ENCODE data around the gene PPP1R12C. TPM values are rescaled to one million over a fixed set of nuclear protein-coding genes. Genes with fewer than 3 reads are reported as not detected.
"Not testable (repeated sequence)": the region's sequence is repeated elsewhere in the genome, so short reads cannot be mapped to it uniquely, and the experiment has no call there.

PPP1R12C gene
- total RNA-seq, 1 experiment from 2014 or later: 18.0 TPM

GRCh38 chr19:55112246-55112776 is 5.1 kb downstream of the PPP1R12C start:
- DNase-seq (ENCODE audit: low spot score): no peak

DNA sequence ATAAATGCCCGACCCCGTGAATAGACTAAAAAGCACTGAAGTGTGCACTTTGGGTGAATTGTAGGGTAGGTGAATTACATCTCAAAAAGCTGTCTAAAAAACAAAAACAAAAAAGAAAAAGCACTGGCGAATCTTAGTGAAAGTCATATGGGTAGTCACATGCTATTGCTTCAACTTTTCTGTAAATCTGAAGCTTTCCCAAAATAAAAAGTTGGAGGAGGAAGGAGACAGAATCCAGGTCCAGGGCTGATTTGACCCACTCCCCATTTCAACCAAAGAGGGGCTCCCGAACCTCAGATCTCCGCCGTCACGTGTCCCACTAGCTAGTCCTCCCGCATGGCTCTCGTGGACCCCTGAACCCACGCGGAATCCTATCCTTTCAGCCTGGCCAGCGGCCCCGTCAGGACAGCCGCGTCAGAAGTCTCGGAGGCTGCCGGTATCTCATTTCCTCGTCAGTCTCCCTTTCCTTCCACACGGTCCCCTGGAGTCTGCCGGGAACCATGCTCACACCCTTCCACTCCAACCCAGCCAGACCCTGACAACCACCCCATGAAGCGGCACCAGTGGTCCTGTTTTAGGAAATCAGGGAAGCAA is 6.1 kb downstream of the PPP1R12C start:
- DNase-seq (ENCODE audit: low spot score): no peak

GRCh38 chr19:55109527-55110291 is 7.7 kb downstream of the PPP1R12C start:
- DNase-seq (ENCODE audit: low spot score): no peak

DNA sequence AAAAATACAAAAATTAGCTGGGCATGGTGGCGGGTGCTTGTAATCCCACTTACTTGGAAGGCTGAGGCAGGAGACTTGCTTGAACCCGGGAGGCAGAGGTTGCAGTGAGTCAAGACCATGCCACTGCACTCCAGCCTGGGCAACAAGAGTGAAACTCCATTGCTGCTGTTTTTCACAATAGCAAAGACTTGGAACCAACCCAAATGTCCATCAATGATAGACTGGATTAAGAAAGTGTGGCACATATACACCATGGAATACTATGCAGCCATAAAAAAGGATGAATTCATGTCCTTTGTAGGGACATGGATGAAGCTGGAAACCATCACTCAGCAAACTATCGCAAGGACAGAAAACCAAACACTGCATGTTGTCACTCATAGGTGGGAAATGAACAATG is 10.2 kb downstream of the PPP1R12C start:
- DNase-seq (ENCODE audit: low spot score): not testable (repeated sequence)

GRCh38 chr19:55106591-55106990 is 10.8 kb downstream of the PPP1R12C start:
- no peak for DNase-seq (ENCODE audit: low spot score)

DNA sequence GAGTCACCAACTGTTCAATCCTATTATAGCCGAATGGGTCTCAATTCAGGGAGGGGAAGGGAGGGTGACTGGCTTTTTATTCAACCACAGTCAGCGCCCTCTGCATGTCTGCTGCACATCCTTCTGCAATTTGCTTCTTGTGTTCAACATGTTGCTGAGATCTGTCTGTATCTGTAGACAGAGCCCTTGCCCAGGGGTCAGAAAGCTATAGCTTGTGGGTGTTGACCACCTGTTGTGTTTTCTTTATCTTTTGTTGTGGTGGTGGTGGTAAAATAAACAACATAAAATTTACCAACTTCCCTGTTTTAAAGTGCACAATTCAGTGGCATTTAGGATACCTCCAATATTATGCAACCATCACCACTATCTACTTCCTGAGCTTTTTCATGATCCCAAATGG is 12.2 kb downstream of the PPP1R12C start:
- DNase-seq (ENCODE audit: low spot score): no peak

- no peak for DNase-seq (ENCODE audit: low spot score)
Measured at GRCh38 chr19:55103190-55103589, 14.2 kb downstream of the PPP1R12C start.

GRCh38 chr19:55101261-55101660 is 16.2 kb downstream of the PPP1R12C start:
- no peak for DNase-seq (ENCODE audit: low spot score)

GRCh38 chr19:55099557-55100506 is 17.6 kb downstream of the PPP1R12C start:
- DNase-seq (ENCODE audit: low spot score): no peak

DNA sequence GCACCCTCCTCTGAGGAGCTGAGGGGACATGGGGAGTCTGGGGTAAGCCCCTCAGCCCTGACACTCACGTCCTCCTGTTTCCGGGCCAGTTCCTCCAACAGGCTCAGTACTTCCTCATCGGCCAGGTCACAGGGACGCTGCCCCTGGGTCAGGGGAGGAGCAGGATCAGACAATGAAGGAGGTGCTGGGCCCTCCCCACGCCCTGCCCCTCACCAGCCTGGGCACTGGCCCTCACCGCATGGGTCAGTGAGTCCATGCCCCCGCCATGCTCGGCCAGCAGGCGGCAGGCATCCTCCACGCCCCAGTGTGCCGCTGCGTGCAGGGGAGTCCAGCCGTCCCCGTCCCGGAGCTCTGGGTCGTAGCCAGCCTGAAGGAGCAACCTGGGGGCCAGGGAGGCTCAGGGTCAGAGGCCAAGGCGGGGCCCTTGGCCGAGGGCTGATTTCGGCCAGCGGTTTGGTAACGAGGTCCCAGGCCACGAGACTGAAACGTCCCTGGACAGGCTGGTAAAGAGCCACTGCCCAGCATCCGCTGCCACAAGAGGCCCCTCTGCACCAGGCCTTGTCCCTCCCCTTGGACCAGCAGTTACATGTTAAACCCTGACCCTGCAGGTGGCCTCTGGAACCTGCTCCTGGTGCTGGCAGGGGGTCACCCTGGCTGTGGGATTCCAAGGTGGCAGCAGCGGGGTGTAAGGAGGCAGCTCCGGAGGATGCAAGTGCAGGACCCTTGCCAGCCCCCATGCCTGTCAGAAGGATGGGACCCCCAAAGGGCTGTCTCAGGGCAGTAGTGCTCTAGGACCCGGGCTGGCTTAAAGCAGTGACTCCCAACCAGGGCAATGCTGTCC is 18.5 kb downstream of the PPP1R12C start:
- DNase-seq (ENCODE audit: low spot score): no peak

DNA sequence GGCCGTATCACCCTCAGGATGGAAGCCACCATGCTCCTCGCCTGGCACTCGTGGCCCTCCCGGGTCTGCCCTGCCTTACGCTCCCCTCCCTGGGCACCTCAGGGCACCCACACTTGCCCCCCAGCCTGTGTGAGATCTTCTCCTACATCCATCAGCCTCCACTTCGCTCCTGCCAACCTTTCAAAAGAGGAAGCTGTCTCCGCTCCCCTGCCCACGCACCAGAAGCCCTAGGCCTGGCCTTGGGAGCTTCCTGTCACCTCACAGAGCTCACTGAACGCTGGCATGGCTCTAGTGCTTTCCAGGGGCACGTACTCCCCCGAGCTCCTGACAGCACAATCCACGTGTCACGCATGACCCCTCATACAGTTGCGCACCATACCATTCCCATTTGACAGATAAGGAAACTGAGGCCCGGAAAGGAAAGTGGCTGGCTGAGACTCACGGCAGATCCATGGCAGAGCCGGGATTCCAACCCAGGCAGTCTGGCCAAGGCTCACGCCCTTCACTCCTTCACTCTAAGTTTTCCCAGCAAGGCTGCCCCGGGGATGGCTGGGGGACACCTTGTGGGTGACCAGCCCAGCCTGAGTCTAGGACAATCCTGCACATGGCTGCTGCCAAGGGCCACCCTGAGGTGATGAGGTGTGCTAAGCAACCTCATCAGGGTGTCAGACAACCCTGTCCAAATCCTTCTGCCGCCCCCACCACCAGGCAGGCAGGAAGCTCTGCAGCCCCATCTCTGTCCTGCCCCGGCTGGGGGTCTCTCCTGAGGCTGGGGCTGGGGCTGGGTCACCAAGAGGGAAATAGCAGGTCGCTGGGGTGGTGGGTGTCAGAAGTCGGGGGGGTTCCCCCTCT is 19.3 kb downstream of the PPP1R12C start:
- no peak for DNase-seq (ENCODE audit: low spot score)

DNA sequence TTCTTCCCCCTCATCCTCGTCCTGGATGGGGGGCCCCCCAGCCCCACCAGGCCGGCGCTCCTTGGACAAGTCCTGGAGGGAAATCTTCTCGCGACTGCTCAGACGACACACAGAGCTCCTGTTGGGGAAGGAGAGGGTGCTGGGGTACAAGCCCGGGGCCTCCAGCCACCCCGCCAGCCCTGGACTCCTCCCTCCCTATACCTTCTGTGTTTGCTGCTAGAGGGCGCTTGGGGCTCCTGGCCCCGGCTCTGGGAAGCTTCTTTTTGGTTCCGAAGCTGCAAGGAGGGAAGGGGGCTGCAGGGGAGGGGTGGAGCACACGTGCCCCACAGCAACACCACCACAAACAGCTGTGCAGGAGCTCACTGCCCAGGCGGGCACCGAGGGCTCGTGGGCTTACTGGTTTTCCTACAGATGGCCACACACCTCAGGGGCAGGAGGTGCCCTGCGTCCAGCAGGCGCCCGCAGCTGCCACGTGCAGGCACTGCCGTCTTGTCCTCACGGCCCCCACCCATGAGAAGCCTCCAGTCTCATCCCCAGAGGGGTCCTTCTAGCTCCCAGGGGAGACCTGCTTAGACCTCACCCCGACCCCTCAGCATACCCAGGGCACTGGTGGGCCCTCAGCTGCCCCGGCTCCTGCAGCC is 21.3 kb downstream of the PPP1R12C start:
- no peak for DNase-seq (ENCODE audit: low spot score)

- DNase-seq (ENCODE audit: low spot score): no peak
Measured at GRCh38 chr19:55095260-55096060, 22.0 kb downstream of the PPP1R12C start.

- no peak for DNase-seq (ENCODE audit: low spot score)
Measured at GRCh38 chr19:55094456-55095259, 22.8 kb downstream of the PPP1R12C start.

GRCh38 chr19:55092423-55093318 is 24.8 kb downstream of the PPP1R12C start:
- no peak for DNase-seq (ENCODE audit: low spot score)

DNA sequence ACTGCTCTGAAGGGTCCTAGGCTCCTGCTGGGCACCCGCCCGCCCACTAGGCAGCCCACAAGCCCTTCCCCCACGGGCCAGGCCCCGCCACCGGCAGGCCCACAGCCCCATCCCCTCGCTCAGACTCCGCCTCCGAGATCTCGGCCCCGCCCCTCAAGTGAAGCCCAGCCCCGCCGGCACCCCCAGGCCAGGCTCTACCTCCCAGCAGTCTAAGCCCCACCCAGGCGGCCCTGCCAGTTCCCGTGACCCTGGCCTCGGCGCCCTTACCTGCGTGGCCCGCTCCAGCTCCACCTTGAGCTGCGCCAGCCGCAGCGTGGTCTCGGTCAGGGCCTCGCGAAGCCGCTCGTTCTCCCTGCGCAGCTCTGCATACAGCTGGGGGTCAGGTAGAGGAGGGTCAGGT is 25.5 kb downstream of the PPP1R12C start:
- DNase-seq (ENCODE audit: low spot score): no peak
